Measurements from ENCODE around the gene ROM1. TPM values are rescaled to one million over a fixed set of nuclear protein-coding genes. Genes with fewer than 3 reads are reported as not detected.
"Not testable (repeated sequence)": the region's sequence is repeated elsewhere in the genome, so short reads cannot be mapped to it uniquely, and the experiment has no call there.

The ROM1 gene
- polyA plus RNA-seq, 1 donor (not counting 4 experiments of a cell fraction or from before 2014, with no cell fraction given), result 1.5 TPM

DNA sequence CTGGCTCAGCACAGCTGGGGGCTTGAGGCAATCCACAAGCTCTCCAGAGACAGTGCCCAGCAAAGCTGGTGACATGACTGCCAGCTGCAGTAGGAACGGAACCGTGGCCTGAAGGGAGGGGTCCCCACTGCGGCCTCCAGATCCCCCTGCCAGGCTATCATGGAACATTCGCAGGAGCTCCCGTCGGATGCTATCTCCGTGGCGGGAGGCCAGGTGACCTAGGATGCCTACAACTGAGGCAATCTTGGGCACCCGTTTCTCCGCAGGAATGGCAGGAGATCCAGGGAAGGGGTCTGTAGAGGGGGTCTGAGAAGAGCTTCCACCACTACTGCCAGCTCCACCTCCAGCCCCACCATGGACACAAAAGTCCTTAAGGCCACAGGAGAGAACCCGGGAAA is 35.9 kb downstream of the ROM1 start:
- Histone ChIP-seq H3K9me1 (ENCODE audit: control insufficient read depth, extremely low read depth, insufficient read depth, low read length) (no peaks in the 10 kb centered on the region), H3K9me3 (ENCODE audit: control insufficient read depth, low read depth, low read length) (no peaks in the 10 kb centered on the region), H2AFZ (ENCODE audit: control insufficient read depth, low read length) (no peak overlapping the region), H3K9ac (ENCODE audit: control insufficient read depth, extremely low read depth, insufficient read depth, low read length) (no peak overlapping the region), H3K27me3 (ENCODE audit: control insufficient read depth, extremely low read depth, insufficient read depth, low read length) (no peaks in the 10 kb centered on the region), H3K4me3 (ENCODE audit: control insufficient read depth in 2 of 3, extremely low read depth in 1 of 3, insufficient read depth in 2 of 3, low read depth in 1 of 3, low read length in 3 of 3) (no peak overlapping the region), H3K79me2 (ENCODE audit: control insufficient read depth, insufficient read depth, low read length) (peaks cover 52% of the 10 kb centered on the region), H4K20me1 (ENCODE audit: control insufficient read depth, extremely low read depth, insufficient read depth, low read length) (no peaks in the 10 kb centered on the region), H3K36me3 (ENCODE audit: control insufficient read depth in 2 of 2, extremely low read depth in 1 of 2, insufficient read depth in 2 of 2, low read length in 2 of 2) (peaks cover 16 to 21% of the 10 kb centered on the region in 2 experiments), H3K27ac (ENCODE audit: control insufficient read depth, insufficient read depth, low read length) (no peak overlapping the region), H3K4me1 (ENCODE audit: control insufficient read depth, extremely low read depth, insufficient read depth, low read length) (peaks cover 22% of the 10 kb centered on the region), H3K4me2 (ENCODE audit: control insufficient read depth, extremely low read depth, insufficient read depth, low read depth, low read length) (no peak overlapping the region)
- TF ChIP-seq CTCF (optimal IDR thresholded peaks at IDR 0.05 in 1 of 3, IDR thresholded peaks at IDR 0.05 in 1 of 3, conservative IDR thresholded peaks at IDR 0.05 in 1 of 3; ENCODE audit: extremely low read depth in 1 of 3, insufficient read depth in 2 of 3, low read length in 3 of 3) (no peak), EZH2 (IDR thresholded peaks at IDR 0.05; ENCODE audit: low read length) (no peak)
- dilution Hi-C loops (cut with MboI; ENCODE audit: extremely low pct_ligation_motif_present, low sequenced_read_pairs), result no loop called here
- FAIRE-seq, result no peak
- DNase-seq (ENCODE audit: low read depth, low spot score), result no peak

DNA sequence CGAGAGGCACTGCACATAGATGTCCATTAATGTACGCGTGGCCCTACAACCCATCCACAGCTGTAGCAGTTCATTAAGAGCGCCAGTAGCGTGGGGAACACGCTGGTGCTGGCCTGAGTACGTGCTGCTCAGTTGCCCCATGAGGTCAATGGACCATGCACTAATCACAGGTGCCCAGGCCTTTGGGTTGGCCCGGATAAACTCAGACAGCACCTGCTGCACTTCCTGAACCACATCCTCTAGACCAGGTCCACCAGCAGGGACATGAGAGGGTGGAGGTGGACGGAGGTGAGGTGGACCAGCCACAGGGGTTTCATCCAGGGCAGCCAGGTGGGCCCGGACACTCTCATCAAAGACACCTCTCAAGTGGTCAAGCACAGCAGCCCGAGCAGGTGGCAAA is 36.4 kb downstream of the ROM1 start:
- Histone ChIP-seq H3K9me1 (ENCODE audit: control insufficient read depth, extremely low read depth, insufficient read depth, low read length) (no peaks in the 10 kb centered on the region), H3K27me3 (ENCODE audit: control insufficient read depth, extremely low read depth, insufficient read depth, low read length) (no peaks in the 10 kb centered on the region), H3K9me3 (ENCODE audit: control insufficient read depth, low read depth, low read length) (no peaks in the 10 kb centered on the region), H3K27ac (ENCODE audit: control insufficient read depth, insufficient read depth, low read length) (no peak overlapping the region), H3K4me3 (ENCODE audit: control insufficient read depth in 2 of 3, extremely low read depth in 1 of 3, insufficient read depth in 2 of 3, low read depth in 1 of 3, low read length in 3 of 3) (no peak overlapping the region), H4K20me1 (ENCODE audit: control insufficient read depth, extremely low read depth, insufficient read depth, low read length) (no peaks in the 10 kb centered on the region), H3K4me1 (ENCODE audit: control insufficient read depth, extremely low read depth, insufficient read depth, low read length) (peaks cover 22% of the 10 kb centered on the region), H2AFZ (ENCODE audit: control insufficient read depth, low read length) (no peak overlapping the region), H3K79me2 (ENCODE audit: control insufficient read depth, insufficient read depth, low read length) (peaks cover 46% of the 10 kb centered on the region), H3K9ac (ENCODE audit: control insufficient read depth, extremely low read depth, insufficient read depth, low read length) (no peak overlapping the region), H3K4me2 (ENCODE audit: control insufficient read depth, extremely low read depth, insufficient read depth, low read depth, low read length) (no peak overlapping the region), H3K36me3 (ENCODE audit: control insufficient read depth in 2 of 2, extremely low read depth in 1 of 2, insufficient read depth in 2 of 2, low read length in 2 of 2) (peaks cover 12 to 16% of the 10 kb centered on the region in 2 experiments)
- FAIRE-seq, result no peak
- DNase-seq (ENCODE audit: low read depth, low spot score), result no peak
- TF ChIP-seq CTCF (optimal IDR thresholded peaks at IDR 0.05 in 1 of 3, IDR thresholded peaks at IDR 0.05 in 1 of 3, conservative IDR thresholded peaks at IDR 0.05 in 1 of 3; ENCODE audit: extremely low read depth in 1 of 3, insufficient read depth in 2 of 3, low read length in 3 of 3) (no peak), EZH2 (IDR thresholded peaks at IDR 0.05; ENCODE audit: low read length) (no peak)
- dilution Hi-C loops (cut with MboI; ENCODE audit: extremely low pct_ligation_motif_present, low sequenced_read_pairs), result no loop called here

DNA sequence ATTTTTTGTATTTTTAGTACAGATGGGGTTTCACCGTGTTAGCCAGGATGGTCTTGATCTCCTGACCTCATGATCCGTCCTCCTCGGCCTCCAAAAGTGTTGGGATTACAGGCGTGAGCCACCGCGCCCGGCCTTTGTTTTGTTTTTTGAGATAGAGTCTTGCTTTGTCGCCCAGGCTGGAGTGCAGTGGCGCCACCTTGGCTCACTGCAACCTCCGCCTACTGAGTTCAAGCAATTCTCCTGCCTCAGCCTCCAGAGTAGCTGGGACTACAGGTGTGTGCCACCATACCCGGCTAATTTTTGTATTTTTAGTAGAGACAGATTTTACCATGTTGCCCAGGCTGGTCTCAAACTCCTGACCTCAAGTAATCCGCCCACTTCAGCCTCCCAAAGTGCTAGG is 37.2 kb downstream of the ROM1 start:
- dilution Hi-C loops (cut with MboI; ENCODE audit: extremely low pct_ligation_motif_present, low sequenced_read_pairs); DNase-seq (ENCODE audit: low read depth, low spot score); H3K9ac ChIP-seq (ENCODE audit: control insufficient read depth, extremely low read depth, insufficient read depth, low read length); H3K4me3 ChIP-seq (ENCODE audit: control insufficient read depth in 2 of 3, extremely low read depth in 1 of 3, insufficient read depth in 2 of 3, low read depth in 1 of 3, low read length in 3 of 3); H3K4me2 ChIP-seq (ENCODE audit: control insufficient read depth, extremely low read depth, insufficient read depth, low read depth, low read length); H4K20me1 ChIP-seq (ENCODE audit: control insufficient read depth, extremely low read depth, insufficient read depth, low read length); H3K9me1 ChIP-seq (ENCODE audit: control insufficient read depth, extremely low read depth, insufficient read depth, low read length); H2AFZ ChIP-seq (ENCODE audit: control insufficient read depth, low read length); H3K9me3 ChIP-seq (ENCODE audit: control insufficient read depth, low read depth, low read length); H3K27me3 ChIP-seq (ENCODE audit: control insufficient read depth, extremely low read depth, insufficient read depth, low read length); FAIRE-seq; H3K27ac ChIP-seq (ENCODE audit: control insufficient read depth, insufficient read depth, low read length): not testable (repeated sequence)
- Histone ChIP-seq H3K79me2 (ENCODE audit: control insufficient read depth, insufficient read depth, low read length) (peaks cover 40% of the 10 kb centered on the region), H3K4me1 (ENCODE audit: control insufficient read depth, extremely low read depth, insufficient read depth, low read length) (peaks cover 16% of the 10 kb centered on the region), H3K36me3 (ENCODE audit: control insufficient read depth in 2 of 2, extremely low read depth in 1 of 2, insufficient read depth in 2 of 2, low read length in 2 of 2) (peaks cover 12 to 15% of the 10 kb centered on the region in 2 experiments)

Measured in keratinocyte (primary cell).